Keratinocyte (primary cell): Measurements from ENCODE around the gene ARRDC3.

ENCODE experiments used
- EZH2 ChIP-seq: IDR thresholded peaks from one replicate; pipeline ENCODE4 v1.6.1; 2012; ENCODE audit warnings: inconsistent platforms, mild to moderate bottlenecking, low read length, moderate library complexity
- TF ChIP-seq, protein P1 (sequence below), 3 experiments: IDR thresholded peaks in 1 of 3; conservative IDR thresholded peaks in 1 of 3; optimal IDR thresholded peaks in 1 of 3; 2 replicates in 2 of 3; 3 replicates in 1 of 3; pipeline versions ENCODE3 to v1.5.1; 2011; ENCODE audit warnings: low read length in 3 of 3, mild to moderate bottlenecking in 3 of 3, moderate library complexity in 2 of 3, control low read depth in 1 of 3, inconsistent platforms in 1 of 3; ENCODE audit not compliant: insufficient read depth in 2 of 3; ENCODE audit errors: extremely low read depth in 1 of 3

DNA sequence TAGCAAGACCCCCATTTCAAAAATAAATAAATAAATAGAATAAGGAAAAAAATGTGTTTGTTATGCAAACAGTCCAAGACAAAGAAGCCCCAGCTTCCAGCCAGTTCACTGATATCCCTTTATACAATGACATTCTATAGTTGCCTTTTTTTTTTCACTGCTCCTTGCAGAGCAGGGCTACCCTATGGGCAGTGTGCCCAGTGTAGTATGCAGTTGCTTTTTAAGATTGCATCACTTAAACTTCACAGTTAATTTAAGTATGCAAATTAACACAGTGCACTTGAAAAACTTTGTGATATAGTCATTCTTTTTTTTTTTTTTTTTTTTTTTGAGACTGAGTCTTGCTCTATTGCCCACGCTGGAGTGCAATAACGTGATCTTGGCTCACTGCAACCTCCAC is 40.8 kb upstream of the ARRDC3 start:
- TF ChIP-seq, protein P1, sequence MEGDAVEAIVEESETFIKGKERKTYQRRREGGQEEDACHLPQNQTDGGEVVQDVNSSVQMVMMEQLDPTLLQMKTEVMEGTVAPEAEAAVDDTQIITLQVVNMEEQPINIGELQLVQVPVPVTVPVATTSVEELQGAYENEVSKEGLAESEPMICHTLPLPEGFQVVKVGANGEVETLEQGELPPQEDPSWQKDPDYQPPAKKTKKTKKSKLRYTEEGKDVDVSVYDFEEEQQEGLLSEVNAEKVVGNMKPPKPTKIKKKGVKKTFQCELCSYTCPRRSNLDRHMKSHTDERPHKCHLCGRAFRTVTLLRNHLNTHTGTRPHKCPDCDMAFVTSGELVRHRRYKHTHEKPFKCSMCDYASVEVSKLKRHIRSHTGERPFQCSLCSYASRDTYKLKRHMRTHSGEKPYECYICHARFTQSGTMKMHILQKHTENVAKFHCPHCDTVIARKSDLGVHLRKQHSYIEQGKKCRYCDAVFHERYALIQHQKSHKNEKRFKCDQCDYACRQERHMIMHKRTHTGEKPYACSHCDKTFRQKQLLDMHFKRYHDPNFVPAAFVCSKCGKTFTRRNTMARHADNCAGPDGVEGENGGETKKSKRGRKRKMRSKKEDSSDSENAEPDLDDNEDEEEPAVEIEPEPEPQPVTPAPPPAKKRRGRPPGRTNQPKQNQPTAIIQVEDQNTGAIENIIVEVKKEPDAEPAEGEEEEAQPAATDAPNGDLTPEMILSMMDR (optimal IDR thresholded peaks at IDR 0.05 in 1 of 3, IDR thresholded peaks at IDR 0.05 in 1 of 3, conservative IDR thresholded peaks at IDR 0.05 in 1 of 3; ENCODE audit: extremely low read depth in 1 of 3, insufficient read depth in 2 of 3, low read length in 3 of 3) = no peak
- no peak for TF ChIP-seq EZH2
